ENCODE results near the gene MRPL58. TPM values are rescaled to one million over a fixed set of nuclear protein-coding genes. Genes with fewer than 3 reads are reported as not detected.

Gene MRPL58
- total RNA-seq, 2 experiments from 2014 or later, result 53.6 to 62.4 TPM

- intact Hi-C loops (cut with micrococcal nuclease), result no loop called here
- Mint-ChIP-seq H3K9me3 (no peaks in the 10 kb centered on the region), H3K4me1 (ENCODE audit: low read depth) (peaks cover 11% of the 10 kb centered on the region), H3K4me3 (peak within 1 kb of the TSS; percentile 70), H3K27ac (no peak within 1 kb of the TSS), H3K27me3 (peaks cover 12% of the 10 kb centered on the region), H3K36me3 (ENCODE audit: low read depth) (no peaks in the 10 kb centered on the region)
- ATAC-seq, result peak; percentile 92
- POLR2A ChIA-PET, result interaction anchor here (0.9 to 1.5 kb wide), 5 partner anchors 40 to 110 kb away, joined by 3 to 6 read pairs (median 3); partner anchors contain the start of gene MRPL58
- no peak for TF ChIP-seq CTCF (IDR thresholded peaks at IDR 0.05)
- CTCF ChIA-PET, result interaction anchor here (1.0 to 7.6 kb wide), 5 partner anchors 10 to 142 kb away, joined by 6 to 87 read pairs (median 8); partner anchors contain the start of gene CDR2L
- DNase-seq, result peak; percentile 81
These were observed 40.1 kb upstream of the MRPL58 start, which contains the start of gene HID1 for GRCh38 chr17:74972107-74972972. HID1 (minus strand) TSS chr17:74972759; CDS start chr17:74972656, 103 bp downstream.

- no peaks in the 10 kb centered on the region for H3K36me3 Mint-ChIP-seq (ENCODE audit: low read depth)
- no peaks in the 10 kb centered on the region for H3K9me3 Mint-ChIP-seq
- H3K27me3 Mint-ChIP-seq, result peaks cover 12% of the 10 kb centered on the region
- ATAC-seq (no peak), DNase-seq (no peak)
- intact Hi-C loops (cut with micrococcal nuclease), result no loop called here
- H3K4me3 Mint-ChIP-seq, result peak overlapping the region; percentile 70
- H3K27ac Mint-ChIP-seq, result no peak overlapping the region
- ChIA-PET POLR2A (interaction anchor here (0.9 to 1.5 kb wide), 6 partner anchors 9 to 111 kb away, joined by 3 to 6 read pairs (median 3); partner anchors contain the start of gene MRPL58), CTCF (interaction anchor here (0.6 to 7.6 kb wide), 6 partner anchors 11 to 141 kb away, joined by 3 to 87 read pairs (median 8); partner anchors contain the start of gene CDR2L)
- peaks cover 11% of the 10 kb centered on the region for H3K4me1 Mint-ChIP-seq (ENCODE audit: low read depth)
- no peak for TF ChIP-seq CTCF (IDR thresholded peaks at IDR 0.05)
These were observed 39.5 kb upstream of the MRPL58 start for GRCh38 chr17:74972973-74973328.

GRCh38 chr17:74975943-74976342, 36.5 kb upstream of the MRPL58 start:
- H3K4me3 Mint-ChIP-seq, result no peak overlapping the region
- intact Hi-C loops (cut with micrococcal nuclease), result no loop called here
- POLR2A ChIA-PET, result interaction anchor here (0.5 to 1.2 kb wide), 3 partner anchors 11 to 457 kb away, joined by 3 read pairs; partner anchors contain the start of gene CDR2L

GRCh38 chr17:74977802-74978201, 34.7 kb upstream of the MRPL58 start:
- Mint-ChIP-seq H3K4me1 (ENCODE audit: low read depth) (peaks cover 17% of the 10 kb centered on the region), H3K27ac (no peak overlapping the region), H3K27me3 (peaks cover 13% of the 10 kb centered on the region), H3K36me3 (ENCODE audit: low read depth) (no peaks in the 10 kb centered on the region), H3K9me3 (no peaks in the 10 kb centered on the region), H3K4me3 (no peak overlapping the region)
- ChIA-PET CTCF (interaction anchor here (0.9 to 1.3 kb wide), 2 partner anchors 17 to 19 kb away, joined by 3 to 4 read pairs; no protein-coding TSS in a partner anchor), POLR2A (no interaction called here)
- intact Hi-C loops (cut with micrococcal nuclease), result no loop called here
- DNase-seq (no peak), ATAC-seq (no peak)
- TF ChIP-seq CTCF (IDR thresholded peaks at IDR 0.05), result no peak

More at GRCh38 chr17:74975943-74976342, 36.5 kb upstream of the MRPL58 start:
- Mint-ChIP-seq H3K9me3 (no peaks in the 10 kb centered on the region), H3K27me3 (peaks cover 13% of the 10 kb centered on the region), H3K36me3 (ENCODE audit: low read depth) (no peaks in the 10 kb centered on the region), H3K4me1 (ENCODE audit: low read depth) (peaks cover 13% of the 10 kb centered on the region), H3K27ac (no peak overlapping the region)
- no peak for ATAC-seq
- no peak for TF ChIP-seq CTCF (IDR thresholded peaks at IDR 0.05)
- no peak for DNase-seq
- CTCF ChIA-PET, result interaction anchor here (0.9 to 1.6 kb wide), 4 partner anchors 11 to 138 kb away, joined by 3 to 7 read pairs (median 6); partner anchors contain the start of gene CDR2L

Data from activated CD8-positive, alpha-beta T cell treated with anti-CD3 and anti-CD28 coated beads for 36 hours (primary cell).